AG04450 (cell line): ENCODE data around the gene MCTP1. TPM values are rescaled to one million over a fixed set of nuclear protein-coding genes. Genes with fewer than 3 reads are reported as not detected.
"Not testable (repeated sequence)": the region's sequence is repeated elsewhere in the genome, so short reads cannot be mapped to it uniquely, and the experiment has no call there.

Experiments used
- CTCF ChIA-PET: fragments of 300-600, 350-600 bp; formaldehyde crosslinking; extraction: SDS; loops from one replicate; lab custom pipeline; 2022; ENCODE audit warnings: antibody characterized with exemption, inconsistent platforms; lab: Charles Lee
- POLR2A ChIA-PET: fragments of 350-600 bp; formaldehyde crosslinking; extraction: SDS; loops from one replicate; lab custom pipeline; 2021; ENCODE audit warnings: antibody characterized with exemption, inconsistent platforms; lab: Yijun Ruan, JAX
- DNase-seq: peaks from one replicate; pipeline ENCODE4 v3.0.0-alpha.2; 2011; ENCODE audit warnings: low read depth, low spot score
- H3K27ac ChIP-seq: one replicate; pipeline ENCODE4 v1.5.1; 2012; ENCODE audit warnings: low read depth, low read length, control low read depth
- H3K27me3 ChIP-seq: one replicate; pipeline ENCODE4 v1.6.0; 2012; ENCODE audit warnings: low read length; ENCODE audit not compliant: control insufficient read depth, insufficient read depth
- H3K4me3 ChIP-seq: 2 replicates; pipeline ENCODE4 v1.5.1; 2011; ENCODE audit warnings: mild to moderate bottlenecking, low read depth, low read length, control low read depth
- H3K9me3 ChIP-seq: 2 replicates; pipeline ENCODE4 v1.5.1; 2012; ENCODE audit warnings: low read length; ENCODE audit not compliant: control insufficient read depth, insufficient read depth
- polyA plus RNA-seq: library from polyadenylated mRNA; depleted of rRNA; stranded (reverse); fragments of >200 nt; gene quantifications from 2 replicates; pipeline ENCODE4 v1.2.3, GENCODE V29; 2011
- TF ChIP-seq, protein P1 (sequence below): IDR thresholded peaks from 2 replicates; pipeline ENCODE4 v1.5.1; 2011; ENCODE audit warnings: low read depth, low read length, control low read depth, inconsistent platforms

The MCTP1 gene
- polyA plus RNA-seq, 1 experiment = 0.66 TPM

- Histone ChIP-seq H3K27me3 (no peaks in the 10 kb centered on the region), H3K4me3 (no peak overlapping the region), H3K27ac (no peak overlapping the region), H3K9me3 (no peaks in the 10 kb centered on the region)
- TF ChIP-seq, protein P1, sequence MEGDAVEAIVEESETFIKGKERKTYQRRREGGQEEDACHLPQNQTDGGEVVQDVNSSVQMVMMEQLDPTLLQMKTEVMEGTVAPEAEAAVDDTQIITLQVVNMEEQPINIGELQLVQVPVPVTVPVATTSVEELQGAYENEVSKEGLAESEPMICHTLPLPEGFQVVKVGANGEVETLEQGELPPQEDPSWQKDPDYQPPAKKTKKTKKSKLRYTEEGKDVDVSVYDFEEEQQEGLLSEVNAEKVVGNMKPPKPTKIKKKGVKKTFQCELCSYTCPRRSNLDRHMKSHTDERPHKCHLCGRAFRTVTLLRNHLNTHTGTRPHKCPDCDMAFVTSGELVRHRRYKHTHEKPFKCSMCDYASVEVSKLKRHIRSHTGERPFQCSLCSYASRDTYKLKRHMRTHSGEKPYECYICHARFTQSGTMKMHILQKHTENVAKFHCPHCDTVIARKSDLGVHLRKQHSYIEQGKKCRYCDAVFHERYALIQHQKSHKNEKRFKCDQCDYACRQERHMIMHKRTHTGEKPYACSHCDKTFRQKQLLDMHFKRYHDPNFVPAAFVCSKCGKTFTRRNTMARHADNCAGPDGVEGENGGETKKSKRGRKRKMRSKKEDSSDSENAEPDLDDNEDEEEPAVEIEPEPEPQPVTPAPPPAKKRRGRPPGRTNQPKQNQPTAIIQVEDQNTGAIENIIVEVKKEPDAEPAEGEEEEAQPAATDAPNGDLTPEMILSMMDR = no peak
- CTCF ChIA-PET = interaction anchor here (0.9 to 1.1 kb wide), 2 partner anchors 12 to 15 kb away, joined by 3 to 4 read pairs; no protein-coding TSS in a partner anchor
- POLR2A ChIA-PET = no interaction called here
- DNase-seq = no peak
Observed at GRCh38 chr5:94847726-94848125, 437.2 kb downstream of the MCTP1 start.

- no peak overlapping the region for H3K27ac ChIP-seq
- H3K9me3 ChIP-seq = no peaks in the 10 kb centered on the region
- H3K4me3 ChIP-seq = no peak overlapping the region
- ChIA-PET CTCF (no interaction called here), POLR2A (no interaction called here)
- DNase-seq = no peak
- TF ChIP-seq, protein P1 = no peak
- H3K27me3 ChIP-seq = no peaks in the 10 kb centered on the region
Observed at GRCh38 chr5:94847019-94847418, 437.9 kb downstream of the MCTP1 start.

DNA sequence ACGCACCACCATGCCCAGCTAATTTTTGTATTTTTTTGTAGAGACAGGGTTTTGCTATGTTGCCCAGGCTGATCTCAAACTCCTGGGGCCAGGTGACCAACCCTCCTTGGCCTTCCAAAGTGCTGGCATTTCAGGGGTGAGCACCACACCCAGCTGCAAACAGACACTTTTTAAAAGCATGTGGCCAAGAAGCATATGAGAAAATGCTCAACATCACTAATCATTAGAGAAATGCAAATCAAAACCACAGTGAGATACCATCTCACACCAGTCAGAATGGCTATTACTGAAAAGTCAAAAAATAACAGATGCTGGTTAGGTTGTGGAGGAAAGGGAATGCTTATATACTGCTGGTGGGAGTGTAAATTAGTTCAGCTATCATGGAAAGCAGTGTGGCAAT lies 439.2 kb downstream of the MCTP1 start:
- H3K27ac ChIP-seq, CTCF ChIA-PET, DNase-seq, H3K9me3 ChIP-seq, POLR2A ChIA-PET, H3K4me3 ChIP-seq, H3K27me3 ChIP-seq: not testable (repeated sequence)

GRCh38 chr5:94841598-94842322 lies 443.1 kb downstream of the MCTP1 start:
- CTCF ChIA-PET = interaction anchor here (1.2 to 2.5 kb wide), 2 partner anchors 9 kb away, joined by 4 to 11 read pairs; no protein-coding TSS in a partner anchor
- TF ChIP-seq, protein P1 = no peak
- no peaks in the 10 kb centered on the region for H3K9me3 ChIP-seq
- POLR2A ChIA-PET = no interaction called here
- no peak overlapping the region for H3K27ac ChIP-seq
- H3K4me3 ChIP-seq = no peak overlapping the region
- DNase-seq = no peak
- no peaks in the 10 kb centered on the region for H3K27me3 ChIP-seq

- no peak overlapping the region for H3K4me3 ChIP-seq
- ChIA-PET CTCF (interaction anchor here (0.6 to 4.1 kb wide), 2 partner anchors 16 to 959 kb away, joined by 3 to 15 read pairs; no protein-coding TSS in a partner anchor), POLR2A (no interaction called here)
- TF ChIP-seq, protein P1 = no peak
- H3K9me3 ChIP-seq = no peaks in the 10 kb centered on the region
- no peak overlapping the region for H3K27ac ChIP-seq
- no peak for DNase-seq
- H3K27me3 ChIP-seq = no peaks in the 10 kb centered on the region
Observed at GRCh38 chr5:94833851-94834250, 451.0 kb downstream of the MCTP1 start.
